NB4 (cell line): ENCODE measurements around the gene CACNA1D.

Experiments
- DNase-seq: peaks from one replicate; pipeline ENCODE4 v3.0.0; 2010; ENCODE audit warnings: low read depth
- H3K4me3 ChIP-seq: one replicate; pipeline ENCODE4 v1.5.1; 2011; ENCODE audit warnings: mild to moderate bottlenecking, low read depth, low read length, moderate library complexity
- CTCF ChIP-seq: IDR thresholded peaks from one replicate; pipeline ENCODE4 v1.5.1; 2012; ENCODE audit warnings: low read depth, low read length
- MAX ChIP-seq: IDR thresholded peaks from 2 replicates; pipeline ENCODE4 v1.6.1; 2011; ENCODE audit warnings: low read depth, low read length
- MYC ChIP-seq: IDR thresholded peaks from 2 replicates; pipeline ENCODE4 v1.6.1; 2011; ENCODE audit warnings: low read depth, low read length
- POLR2A ChIP-seq: IDR thresholded peaks from 2 replicates; pipeline ENCODE4 v1.6.1; 2011; ENCODE audit warnings: mild to moderate bottlenecking; ENCODE audit not compliant: insufficient read length; ENCODE audit errors: extremely low read depth

Gene CACNA1D

GRCh38 chr3:53799338-53799865 lies 305.0 kb downstream of the CACNA1D start:
- no peak overlapping the region for H3K4me3 ChIP-seq
- no peak for DNase-seq
- no peak for TF ChIP-seq CTCF
- TF ChIP-seq MYC = no peak
- TF ChIP-seq POLR2A = no peak
- TF ChIP-seq MAX = no peak

GRCh38 chr3:53800041-53800906 lies 305.9 kb downstream of the CACNA1D start:
- no peak for TF ChIP-seq MAX
- no peak for TF ChIP-seq MYC
- TF ChIP-seq CTCF = no peak
- TF ChIP-seq POLR2A = no peak
- DNase-seq = no peak
- no peak overlapping the region for H3K4me3 ChIP-seq

GRCh38 chr3:53801319-53801718 lies 306.9 kb downstream of the CACNA1D start:
- TF ChIP-seq CTCF (no peak), POLR2A (no peak), MYC (no peak), MAX (no peak)
- no peak for DNase-seq
- no peak overlapping the region for H3K4me3 ChIP-seq

GRCh38 chr3:53802256-53802880 lies 308.0 kb downstream of the CACNA1D start:
- TF ChIP-seq MAX (no peak), MYC (no peak), POLR2A (no peak), CTCF (no peak)
- no peak for DNase-seq
- H3K4me3 ChIP-seq = no peak overlapping the region

GRCh38 chr3:53803124-53803815 lies 308.9 kb downstream of the CACNA1D start:
- TF ChIP-seq MAX (no peak), POLR2A (no peak), CTCF (no peak), MYC (no peak)
- H3K4me3 ChIP-seq = no peak overlapping the region
- DNase-seq = no peak
